KOPT-K1 (cell line): ENCODE measurements around the gene POLR3H.

Experiments
- H3K27ac ChIP-seq: fragments of 200-600 bp; sonication (generic); 2 replicates; pipeline ENCODE4 v1.5.1; 2016; ENCODE audit warnings: antibody characterized with exemption, mild to moderate bottlenecking, low read depth, low read length; ENCODE audit not compliant: poor library complexity, severe bottlenecking
- H3K36me3 ChIP-seq: fragments of 200-600 bp; sonication (generic); 2 replicates; pipeline ENCODE4 v1.5.1; 2017; ENCODE audit warnings: antibody characterized with exemption, mild to moderate bottlenecking, low read length, moderate library complexity; ENCODE audit not compliant: insufficient read depth
- H3K9me3 ChIP-seq: fragments of 200-600 bp; sonication (generic); 2 replicates; pipeline ENCODE4 v1.5.1; 2017; ENCODE audit warnings: antibody characterized with exemption, low read length, mild to moderate bottlenecking; ENCODE audit not compliant: insufficient read depth, poor library complexity, severe bottlenecking

Gene POLR3H

DNA sequence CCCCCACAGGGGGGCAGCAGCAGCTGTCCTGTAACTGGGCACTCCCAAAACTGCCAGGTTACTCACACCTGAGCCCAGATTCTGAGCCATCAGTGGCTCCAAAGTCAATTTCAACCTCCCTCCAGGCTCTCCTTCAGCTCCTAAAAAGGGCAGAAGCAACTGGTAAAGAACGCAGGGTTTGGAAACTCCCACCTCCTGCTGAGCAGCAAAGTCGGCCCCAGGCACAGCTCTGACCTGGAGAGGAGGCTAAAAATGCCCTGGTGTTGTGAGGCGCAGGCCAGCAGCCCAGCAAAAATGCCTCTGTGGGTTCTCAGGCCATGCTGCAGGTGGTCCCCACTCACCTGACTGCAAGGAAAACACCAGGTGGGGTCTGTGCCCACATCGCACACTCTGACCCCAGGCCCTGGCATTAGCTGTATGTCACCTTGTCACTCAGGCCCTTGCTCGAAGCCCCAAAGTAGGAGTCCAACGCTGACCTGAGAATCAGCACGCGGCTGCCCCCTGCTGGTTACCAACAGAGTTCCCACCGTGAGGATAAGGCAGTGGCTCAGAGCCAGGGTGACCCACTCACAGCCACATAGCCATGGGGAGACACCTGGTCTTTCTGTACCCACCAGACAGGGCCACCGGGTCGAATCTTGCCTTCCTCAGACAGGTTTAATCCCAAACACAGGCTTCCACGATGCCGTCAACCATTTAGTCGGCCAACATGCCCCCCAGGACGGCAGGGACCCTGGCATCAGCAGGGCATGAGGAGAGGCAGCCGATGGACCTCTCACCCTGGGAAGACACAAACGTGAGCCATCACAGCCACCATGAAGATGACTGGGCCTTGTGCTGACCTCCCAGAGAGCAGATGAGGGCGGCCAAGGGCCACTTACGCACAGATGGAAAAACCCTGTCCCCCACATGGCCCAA is 11.1 kb downstream of the POLR3H start:
- H3K36me3 ChIP-seq, result peaks cover 82% of the 10 kb centered on the region
- H3K9me3 ChIP-seq, result no peaks in the 10 kb centered on the region
- no peak overlapping the region for H3K27ac ChIP-seq

DNA sequence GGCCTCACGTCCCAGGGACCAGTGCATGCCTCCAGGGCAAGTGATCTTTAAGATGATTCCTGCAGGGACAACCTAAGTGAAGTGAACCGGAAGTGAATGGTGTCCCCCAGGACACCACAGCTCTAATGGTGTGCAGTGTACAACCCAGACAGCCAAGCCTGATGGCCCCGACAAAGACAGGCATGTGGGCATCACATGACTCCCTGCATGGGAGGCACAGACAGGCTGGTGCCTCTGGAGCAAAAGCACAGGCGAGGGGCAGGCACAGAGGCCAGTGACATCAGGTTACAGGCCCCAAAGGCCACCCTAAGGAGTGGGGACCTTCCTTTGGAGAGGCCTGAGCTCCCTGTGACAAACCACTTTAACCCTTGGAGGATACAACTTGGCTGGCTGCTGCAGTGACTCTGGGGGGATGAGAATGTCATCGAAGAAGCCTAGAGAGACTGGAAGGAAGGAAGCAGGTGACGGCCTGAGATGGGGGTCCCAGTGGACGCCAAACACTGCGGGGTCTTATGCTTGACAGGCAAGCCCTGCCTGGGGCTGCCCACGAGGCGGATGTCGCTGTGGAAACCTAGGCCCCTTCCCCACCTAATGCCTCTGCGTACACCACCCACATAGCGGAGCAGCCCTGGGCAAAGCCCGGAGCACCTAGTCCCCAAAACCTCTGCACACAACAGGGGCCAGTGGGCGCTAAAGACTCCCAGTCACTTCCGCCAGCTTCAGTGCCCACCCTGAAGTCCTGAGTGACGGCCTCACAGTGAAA is 12.4 kb downstream of the POLR3H start:
- no peaks in the 10 kb centered on the region for H3K9me3 ChIP-seq
- no peak overlapping the region for H3K27ac ChIP-seq
- peaks cover 85% of the 10 kb centered on the region for H3K36me3 ChIP-seq

DNA sequence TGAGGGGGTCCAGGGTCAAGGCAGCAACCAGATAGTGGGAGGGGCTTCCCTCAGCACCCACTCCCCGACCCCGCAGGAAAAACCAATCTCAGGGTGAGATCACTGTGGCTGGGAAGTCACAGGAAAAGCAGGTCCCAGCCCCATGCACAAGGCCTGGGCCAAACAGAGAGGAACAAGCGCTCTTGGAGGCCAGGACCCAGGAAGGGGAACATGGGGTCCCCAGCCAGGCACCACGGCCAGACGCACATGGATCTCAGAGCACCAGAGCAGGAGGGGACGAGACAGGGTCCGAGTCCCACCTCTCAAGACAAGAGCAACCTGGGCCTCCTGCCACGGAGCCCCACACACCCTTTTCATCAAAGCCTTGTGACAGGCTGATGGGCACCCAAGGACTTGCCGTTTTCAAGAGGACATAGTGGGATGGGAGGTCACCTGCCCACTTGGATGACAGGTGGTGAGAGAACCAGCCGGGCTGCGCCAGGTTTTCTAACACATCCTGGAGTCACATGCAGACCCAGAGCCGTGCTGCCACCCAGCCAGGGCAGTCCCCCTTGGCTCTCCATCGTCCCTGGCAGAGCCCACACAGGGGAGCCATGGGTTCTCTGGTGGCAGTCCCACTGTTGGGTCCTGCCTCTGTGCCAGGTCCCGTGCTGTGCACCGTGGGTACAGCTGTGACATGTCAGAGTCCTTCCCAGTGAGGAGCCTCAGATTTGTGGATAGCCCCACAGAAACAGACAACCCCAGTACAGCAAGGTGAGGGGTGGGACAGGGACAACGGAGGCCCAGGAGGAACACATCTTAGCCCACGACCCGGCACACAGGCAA is 13.2 kb downstream of the POLR3H start:
- Histone ChIP-seq H3K27ac (no peak overlapping the region), H3K9me3 (no peaks in the 10 kb centered on the region), H3K36me3 (peaks cover 93% of the 10 kb centered on the region)

- peaks cover 100% of the 10 kb centered on the region for H3K36me3 ChIP-seq
- H3K27ac ChIP-seq, result no peak overlapping the region
Observed at GRCh38 chr22:41528938-41529561, 15.2 kb downstream of the POLR3H start.

GRCh38 chr22:41528132-41528766 is 16.0 kb downstream of the POLR3H start:
- H3K36me3 ChIP-seq, result peaks cover 100% of the 10 kb centered on the region
- H3K27ac ChIP-seq, result no peak overlapping the region
- no peaks in the 10 kb centered on the region for H3K9me3 ChIP-seq

More at GRCh38 chr22:41528938-41529561, 15.2 kb downstream of the POLR3H start:
- no peaks in the 10 kb centered on the region for H3K9me3 ChIP-seq

DNA sequence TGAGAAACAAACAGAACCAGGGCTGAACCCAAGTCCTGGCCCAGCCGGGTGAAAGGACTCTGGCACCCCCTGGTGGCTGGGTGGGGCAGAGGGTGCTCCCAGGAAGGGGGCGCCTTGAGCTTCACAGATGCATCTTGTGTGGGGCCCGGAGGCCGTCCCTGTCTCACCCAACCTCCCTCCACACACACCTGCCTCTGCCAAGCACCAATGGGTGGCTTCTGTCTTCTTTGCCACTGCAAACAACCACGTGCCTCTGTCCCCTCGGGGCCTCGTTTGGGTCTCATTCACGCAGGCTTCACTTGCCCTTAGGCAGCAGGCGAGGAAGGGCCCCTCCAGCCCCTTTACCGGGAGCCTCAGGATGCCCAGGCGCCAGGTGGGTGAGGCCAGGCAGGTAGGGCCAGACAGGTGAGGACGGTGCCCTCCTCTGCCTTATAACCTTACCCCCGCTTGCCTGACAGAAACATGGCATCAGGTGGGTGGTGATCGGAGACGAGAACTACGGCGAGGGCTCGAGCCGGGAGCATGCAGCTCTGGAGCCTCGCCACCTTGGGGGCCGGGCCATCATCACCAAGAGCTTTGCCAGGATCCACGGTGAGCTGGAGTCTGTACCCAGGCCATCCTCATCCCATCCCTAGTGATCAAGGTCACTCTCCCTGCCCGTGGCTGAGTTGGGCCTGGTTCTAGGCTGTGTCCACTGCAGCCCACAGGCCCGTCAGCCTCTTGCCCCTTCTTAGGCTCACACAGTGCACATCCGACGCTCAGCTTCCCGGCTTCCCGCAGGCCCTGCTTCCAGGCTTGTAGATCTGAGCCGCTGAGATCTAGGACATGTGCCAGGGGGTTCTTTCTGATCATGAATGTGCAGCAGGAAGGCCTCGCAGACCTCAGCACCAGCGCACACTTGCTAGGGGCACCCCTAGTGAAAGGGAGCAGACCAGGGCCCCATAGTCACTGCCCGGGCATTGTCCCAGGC is 17.2 kb downstream of the POLR3H start:
- H3K36me3 ChIP-seq, result peaks cover 100% of the 10 kb centered on the region
- no peak overlapping the region for H3K27ac ChIP-seq
- no peaks in the 10 kb centered on the region for H3K9me3 ChIP-seq

GRCh38 chr22:41526226-41526829 is 17.9 kb downstream of the POLR3H start:
- H3K9me3 ChIP-seq, result no peaks in the 10 kb centered on the region
- no peak overlapping the region for H3K27ac ChIP-seq
- peaks cover 94% of the 10 kb centered on the region for H3K36me3 ChIP-seq

- Histone ChIP-seq H3K36me3 (peaks cover 91% of the 10 kb centered on the region), H3K9me3 (no peaks in the 10 kb centered on the region), H3K27ac (no peak overlapping the region)
Observed at GRCh38 chr22:41525450-41526225, 18.6 kb downstream of the POLR3H start.

GRCh38 chr22:41524809-41525449 is 19.3 kb downstream of the POLR3H start:
- peak overlapping the region; percentile 31 for H3K27ac ChIP-seq

GRCh38 chr22:41524251-41524661 is 20.0 kb downstream of the POLR3H start:
- Histone ChIP-seq H3K36me3 (peaks cover 85% of the 10 kb centered on the region), H3K27ac (peak overlapping the region; percentile 31), H3K9me3 (no peaks in the 10 kb centered on the region)

More at GRCh38 chr22:41524809-41525449, 19.3 kb downstream of the POLR3H start:
- Histone ChIP-seq H3K9me3 (no peaks in the 10 kb centered on the region), H3K36me3 (peaks cover 89% of the 10 kb centered on the region)

- H3K9me3 ChIP-seq, result no peaks in the 10 kb centered on the region
- no peak overlapping the region for H3K27ac ChIP-seq
- H3K36me3 ChIP-seq, result peaks cover 85% of the 10 kb centered on the region
Observed at GRCh38 chr22:41523464-41524221, 20.6 kb downstream of the POLR3H start.
